ENCODE measurements around the gene ADSS1.
"Not testable (repeated sequence)": the region's sequence is repeated elsewhere in the genome, so short reads cannot be mapped to it uniquely, and the experiment has no call there.

ADSS1 gene

GRCh38 chr14:104718147-104718546 is 5.9 kb upstream of the ADSS1 start:
- DNase-seq = no peak

DNA sequence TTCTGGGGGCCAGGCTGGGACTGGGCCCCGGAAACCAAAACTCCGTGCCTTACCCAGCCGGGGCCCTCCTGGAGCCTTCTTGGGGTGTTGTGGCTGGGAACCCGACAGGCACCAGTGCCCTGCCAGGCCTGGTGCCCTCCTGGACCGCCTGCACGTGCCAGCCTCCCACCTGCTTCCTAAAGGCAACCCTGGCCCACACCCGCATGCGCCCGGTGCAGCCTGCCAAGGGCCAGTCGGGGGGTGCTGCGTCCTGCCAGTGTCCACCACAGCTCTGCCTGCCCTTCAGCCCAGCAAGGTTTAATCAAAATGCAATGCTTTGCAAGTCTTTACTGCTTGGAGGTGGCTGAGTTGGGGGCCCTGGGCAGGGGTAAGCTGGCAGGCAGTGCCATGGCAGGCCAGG is 5.2 kb upstream of the ADSS1 start:
- no peak for DNase-seq

GRCh38 chr14:104719343-104719742 is 4.7 kb upstream of the ADSS1 start:
- no peak for DNase-seq

DNA sequence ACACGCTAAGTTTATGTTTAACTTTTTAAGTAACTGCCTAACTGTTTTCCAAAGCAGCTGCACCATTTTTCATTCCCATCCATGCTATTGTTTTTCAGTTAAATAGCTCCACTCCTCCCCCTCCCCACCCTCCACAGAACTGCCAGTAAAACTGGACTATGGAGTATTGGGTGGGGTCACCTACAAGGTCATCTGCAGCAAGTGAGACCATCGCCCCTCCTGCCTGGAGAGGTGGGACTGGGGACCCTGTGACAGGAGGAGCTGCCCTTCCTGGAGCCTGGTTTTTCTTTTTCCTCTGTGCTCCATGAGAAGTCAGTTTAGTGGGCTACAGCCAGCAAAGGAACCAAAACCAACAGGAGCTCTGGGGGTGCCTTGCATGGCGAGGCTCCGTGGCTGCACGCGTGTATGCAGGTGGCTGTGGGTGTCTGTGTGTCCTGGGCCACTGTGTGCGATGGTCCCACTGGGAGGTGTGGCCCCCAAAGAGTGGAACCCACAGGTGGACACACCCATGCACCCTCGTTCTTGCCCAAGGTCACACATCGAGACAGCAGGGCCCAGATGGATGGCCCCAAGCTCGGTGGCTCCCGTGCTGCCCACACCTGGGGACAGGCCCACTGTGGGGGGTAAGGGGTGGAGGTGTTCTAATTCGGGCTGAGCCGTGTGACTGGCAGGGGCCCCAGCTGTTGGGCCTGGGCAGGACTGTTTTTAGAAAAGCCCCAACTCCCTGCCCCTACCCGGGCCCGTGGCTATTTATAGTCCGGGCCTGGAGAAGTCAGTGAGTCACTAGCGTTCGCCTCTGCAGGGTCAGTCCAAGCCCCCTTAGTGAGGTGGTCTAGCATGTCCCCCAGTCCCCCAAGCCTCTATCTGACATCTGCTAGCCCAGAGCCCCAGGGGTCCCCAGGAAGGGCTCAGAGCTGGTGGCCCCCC is 2.3 kb upstream of the ADSS1 start:
- DNase-seq = no peak

DNA sequence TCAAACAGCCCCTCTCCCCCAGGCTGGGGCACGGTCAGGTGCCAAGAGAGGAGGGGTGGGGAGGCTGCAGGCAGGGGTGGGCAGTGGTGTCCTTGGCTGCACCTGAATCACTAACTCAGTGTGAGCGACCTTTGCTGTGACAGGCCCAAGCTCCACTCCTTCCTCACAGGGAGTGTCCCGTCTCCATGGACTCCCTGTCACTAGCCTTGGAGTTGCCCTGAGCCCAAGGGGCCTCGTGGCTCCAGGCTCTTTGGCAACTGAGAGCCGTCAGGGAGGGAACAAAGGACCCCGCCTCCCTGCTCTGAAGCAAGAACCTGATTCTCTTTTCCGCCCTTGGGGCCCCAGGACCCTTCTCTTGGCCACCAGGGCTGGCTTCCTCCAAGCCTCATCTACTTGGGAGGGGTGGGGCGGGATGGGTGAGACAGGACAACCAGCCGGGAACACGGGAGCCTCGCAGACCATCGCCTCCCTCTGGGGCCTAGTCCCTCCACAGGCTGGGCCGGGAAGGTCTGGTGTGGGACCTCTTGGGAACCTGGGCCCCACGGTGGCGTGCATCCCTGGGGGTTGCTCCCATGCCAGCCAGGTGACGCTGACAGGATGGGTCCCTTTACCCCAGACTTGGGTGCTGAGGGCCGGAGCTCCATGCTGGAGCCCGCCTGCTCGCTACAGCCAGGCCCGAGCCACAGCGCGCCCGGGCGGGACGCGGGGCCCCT is 935 bp upstream of the ADSS1 start:
- DNase-seq = no peak

- no peak for DNase-seq
Observed at GRCh38 chr14:104724407-104724980, 465 bp downstream of the ADSS1 start.

GRCh38 chr14:104724981-104725771 is 1.1 kb downstream of the ADSS1 start:
- peak; percentile 32 for DNase-seq

DNA sequence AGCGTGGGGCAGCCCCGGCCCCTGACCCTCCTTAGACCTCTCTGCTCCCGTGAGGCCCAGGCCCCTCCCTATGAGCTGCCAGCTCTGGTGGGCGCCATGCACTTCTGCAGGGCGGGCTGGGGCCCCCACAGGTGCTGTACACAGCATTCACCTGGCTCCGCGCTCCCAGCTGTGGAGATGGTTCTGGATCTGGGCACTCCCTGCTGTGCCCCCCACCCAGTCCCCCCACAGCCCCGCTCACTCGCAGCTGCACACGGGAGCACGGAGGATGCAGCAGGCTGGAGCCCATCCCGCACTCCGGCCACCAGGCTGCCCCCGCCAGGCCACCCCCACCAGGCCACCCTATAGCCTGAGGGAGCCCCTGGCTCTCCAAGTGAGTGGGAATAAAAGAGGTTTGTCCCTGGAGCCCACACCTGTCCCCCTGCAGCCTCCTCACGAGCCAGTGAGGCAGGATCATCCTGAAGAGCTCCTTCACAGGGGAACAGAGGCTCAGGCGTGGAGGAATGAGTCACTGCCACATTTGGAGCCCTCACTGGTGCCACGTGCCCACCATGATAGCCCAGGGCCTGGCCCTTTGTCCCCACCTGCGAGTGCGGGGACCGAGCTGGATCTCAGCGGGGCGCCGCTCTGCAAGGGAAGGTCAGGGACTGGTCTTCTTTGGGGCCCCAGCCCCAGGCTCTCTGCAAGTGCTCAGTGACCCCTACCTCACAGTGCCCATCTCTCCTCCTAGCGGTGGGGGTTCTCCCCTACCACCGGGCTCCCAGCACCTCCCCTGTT is 1.9 kb downstream of the ADSS1 start:
- no peak for DNase-seq

GRCh38 chr14:104726600-104727451 is 2.8 kb downstream of the ADSS1 start:
- no peak for DNase-seq

GRCh38 chr14:104728631-104729030 is 4.6 kb downstream of the ADSS1 start:
- no peak for DNase-seq

DNA sequence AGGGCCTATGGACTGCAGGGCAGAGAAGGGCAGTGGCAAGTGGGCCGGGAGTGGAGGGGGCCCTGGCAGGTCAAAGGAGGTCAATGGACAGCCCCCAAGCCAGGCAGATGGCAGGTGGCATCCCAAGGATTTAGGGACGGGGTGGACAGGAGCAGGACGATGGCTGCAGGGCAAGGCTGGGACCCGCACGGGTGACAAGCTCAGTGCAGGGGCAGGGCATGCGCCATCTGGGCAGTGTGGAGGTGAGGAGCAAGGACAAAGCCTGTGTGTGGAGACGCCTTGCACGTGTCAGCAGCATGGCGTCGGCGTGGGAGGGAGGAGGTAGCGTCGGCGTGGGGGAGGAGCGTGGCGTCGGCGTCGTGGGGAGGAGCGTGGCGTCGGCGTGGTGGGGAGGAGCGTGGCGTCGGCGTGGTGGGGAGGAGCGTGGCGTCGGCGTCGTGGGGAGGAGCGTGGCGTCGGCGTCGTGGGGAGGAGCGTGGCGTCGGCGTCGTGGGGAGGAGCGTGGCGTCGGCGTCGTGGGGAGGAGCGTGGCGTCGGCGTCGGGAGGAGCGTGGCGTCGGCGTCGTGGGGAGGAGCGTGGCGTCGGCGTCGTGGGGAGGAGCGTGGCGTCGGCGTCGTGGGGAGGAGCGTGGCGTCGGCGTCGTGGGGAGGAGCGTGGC is 5.3 kb downstream of the ADSS1 start:
- not testable (repeated sequence) for DNase-seq

- no peak for DNase-seq
Observed at GRCh38 chr14:104729835-104730181, 5.8 kb downstream of the ADSS1 start.

GRCh38 chr14:104730487-104730886 is 6.5 kb downstream of the ADSS1 start:
- DNase-seq = no peak

- DNase-seq = peak; percentile 62
Observed at GRCh38 chr14:104731320-104732294, 7.6 kb downstream of the ADSS1 start.

DNA sequence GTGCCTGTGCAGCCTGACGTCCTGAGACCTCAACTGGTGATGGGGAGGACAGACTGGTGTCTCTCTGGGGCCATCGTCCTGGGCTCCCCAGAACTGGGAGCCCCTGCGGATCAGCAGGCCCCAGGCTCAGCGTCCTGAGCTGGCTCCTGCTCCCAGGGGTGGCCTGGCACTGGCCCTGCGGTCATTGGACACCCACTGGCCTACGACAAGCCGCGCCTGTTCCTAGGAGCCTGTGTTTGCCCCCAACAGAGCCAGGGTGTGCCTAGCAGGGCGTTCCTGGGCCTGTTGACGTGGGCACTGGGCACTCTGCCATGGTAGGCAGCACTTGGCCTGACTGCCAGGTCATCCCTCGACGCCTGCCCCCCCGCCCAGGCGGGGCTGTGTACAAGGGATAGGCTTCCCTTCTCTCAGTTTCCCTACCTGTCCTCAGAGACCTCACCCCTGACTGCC is 8.4 kb downstream of the ADSS1 start:
- DNase-seq = no peak

GRCh38 chr14:104732931-104733681 is 9.1 kb downstream of the ADSS1 start:
- DNase-seq = no peak

GRCh38 chr14:104734051-104734587 is 10.1 kb downstream of the ADSS1 start:
- no peak for DNase-seq

GRCh38 chr14:104734601-104734990 is 10.6 kb downstream of the ADSS1 start:
- DNase-seq = no peak

Data from NCI-H1694 treated with DMSO at 0.1 percent for 48 hours (cell line).